K562 (cell line): Measurements from ENCODE around the gene LRRC7.

Experiments
- EHMT2 ChIP-seq: fragments of 450-650 bp; IDR thresholded peaks from 2 replicates; pipeline ENCODE4 v1.6.1; 2018; ENCODE audit warnings: antibody characterized with exemption
- SPI1 ChIP-seq: IDR thresholded peaks from 2 replicates; pipeline ENCODE4 v1.6.1; 2011; ENCODE audit warnings: low read depth, low read length, control low read depth, borderline replicate concordance
- ZNF146 ChIP-seq: IDR thresholded peaks from one replicate; pipeline ENCODE4 v1.6.1; 2018; ENCODE audit warnings: missing compliant biosample characterization; ENCODE audit not compliant: unreplicated experiment
- TF ChIP-seq, protein P1 (sequence below), 3 experiments: IDR thresholded peaks in 2 of 3; conservative IDR thresholded peaks in 1 of 3; 2 replicates each; pipeline ENCODE4 v1.5.1; 2011 to 2012; ENCODE audit warnings: low read length in 3 of 3, mild to moderate bottlenecking in 3 of 3, control low read depth in 2 of 3, improper control_type of control experiment in 1 of 3, inconsistent platforms in 1 of 3, low read depth in 1 of 3, mixed read lengths in 1 of 3, moderate library complexity in 1 of 3; ENCODE audit not compliant: insufficient read depth in 2 of 3

DNA sequence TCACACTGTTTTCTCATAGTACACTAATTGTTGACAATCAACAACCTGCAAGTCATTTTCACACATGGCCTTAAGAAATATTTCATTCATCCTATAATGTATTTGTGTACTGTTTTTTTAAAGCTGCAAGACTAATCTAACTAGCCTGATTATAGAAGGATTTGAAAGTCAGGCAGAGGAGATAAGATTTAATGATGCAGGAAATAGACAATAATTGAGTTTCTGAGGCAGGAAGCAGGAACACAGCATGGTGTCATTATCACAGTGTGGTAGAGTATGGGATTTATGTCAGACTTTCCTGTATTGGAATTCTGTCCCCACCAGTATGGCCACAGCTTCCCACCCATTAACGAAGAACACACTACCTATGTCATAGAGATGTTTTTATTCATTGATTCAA lies 138.8 kb downstream of the LRRC7 start:
- TF ChIP-seq EHMT2: no peak
- TF ChIP-seq ZNF146 (CRISPR knock-in tag): no peak
- no peak for TF ChIP-seq SPI1
- TF ChIP-seq, protein P1, sequence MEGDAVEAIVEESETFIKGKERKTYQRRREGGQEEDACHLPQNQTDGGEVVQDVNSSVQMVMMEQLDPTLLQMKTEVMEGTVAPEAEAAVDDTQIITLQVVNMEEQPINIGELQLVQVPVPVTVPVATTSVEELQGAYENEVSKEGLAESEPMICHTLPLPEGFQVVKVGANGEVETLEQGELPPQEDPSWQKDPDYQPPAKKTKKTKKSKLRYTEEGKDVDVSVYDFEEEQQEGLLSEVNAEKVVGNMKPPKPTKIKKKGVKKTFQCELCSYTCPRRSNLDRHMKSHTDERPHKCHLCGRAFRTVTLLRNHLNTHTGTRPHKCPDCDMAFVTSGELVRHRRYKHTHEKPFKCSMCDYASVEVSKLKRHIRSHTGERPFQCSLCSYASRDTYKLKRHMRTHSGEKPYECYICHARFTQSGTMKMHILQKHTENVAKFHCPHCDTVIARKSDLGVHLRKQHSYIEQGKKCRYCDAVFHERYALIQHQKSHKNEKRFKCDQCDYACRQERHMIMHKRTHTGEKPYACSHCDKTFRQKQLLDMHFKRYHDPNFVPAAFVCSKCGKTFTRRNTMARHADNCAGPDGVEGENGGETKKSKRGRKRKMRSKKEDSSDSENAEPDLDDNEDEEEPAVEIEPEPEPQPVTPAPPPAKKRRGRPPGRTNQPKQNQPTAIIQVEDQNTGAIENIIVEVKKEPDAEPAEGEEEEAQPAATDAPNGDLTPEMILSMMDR (IDR thresholded peaks at IDR 0.05 in 2 of 3, conservative IDR thresholded peaks at IDR 0.05 in 1 of 3; ENCODE audit: insufficient read depth in 2 of 3, low read depth in 1 of 3, low read length in 3 of 3): no peak
